Kidney (tissue), 14 donors: Measurements from ENCODE around the gene GALR2. TPM values are rescaled to one million over a fixed set of nuclear protein-coding genes. Genes with fewer than 3 reads are reported as not detected.
A peak's percentile ranks its signal among the peaks of the same experiment; 100 is the strongest.

Experiments
- DNase-seq, 5 donors: peaks; one replicate each; pipeline ENCODE4 v3.0.0-alpha.2; 2013 to 2020
- FAIRE-seq: peaks from 2 replicates; lab custom pipeline; 2012; peaks lifted over from hg19 to GRCh38; lab: Jason Lieb, UNC
- H3K27ac ChIP-seq, 2 donors: one replicate each; pipeline ENCODE4 v1.7.0; 2013; ENCODE audit warnings: low read depth in 2 of 2, low read length in 2 of 2, inconsistent platforms in 1 of 2
- H3K27me3 ChIP-seq: one replicate; pipeline ENCODE4 v1.7.1; 2013; ENCODE audit warnings: low read length, inconsistent platforms; ENCODE audit not compliant: control insufficient read depth, insufficient read depth
- H3K36me3 ChIP-seq, 3 donors: one replicate each; pipeline versions ENCODE4 v1.7.0 to v1.7.1; 2013; ENCODE audit warnings: low read length in 3 of 3, control low read depth in 1 of 3, inconsistent platforms in 1 of 3; ENCODE audit not compliant: insufficient read depth in 3 of 3, control insufficient read depth in 2 of 3
- H3K4me1 ChIP-seq, 3 donors: one replicate each; pipeline versions ENCODE4 v1.7.0 to v1.7.1; 2013; ENCODE audit warnings: low read length in 3 of 3, inconsistent platforms in 1 of 3, low read depth in 1 of 3; ENCODE audit not compliant: control insufficient read depth in 2 of 3, insufficient read depth in 2 of 3
- H3K4me3 ChIP-seq, 3 donors: one replicate each; pipeline versions ENCODE4 v1.7.0 to v1.8.1; 2013; ENCODE audit warnings: low read length in 3 of 3, control low read depth in 1 of 3, inconsistent platforms in 1 of 3
- H3K9ac ChIP-seq, 3 donors: one replicate each; pipeline versions ENCODE4 v1.7.0 to v1.7.1; 2013; ENCODE audit warnings: low read length in 3 of 3, control low read depth in 1 of 3, inconsistent platforms in 1 of 3
- H3K9me3 ChIP-seq, 3 donors: one replicate each; pipeline versions ENCODE4 v1.7.0 to v1.7.1; 2013; ENCODE audit warnings: low read length in 3 of 3, control low read depth in 1 of 3, inconsistent platforms in 1 of 3; ENCODE audit not compliant: control insufficient read depth in 2 of 3, insufficient read depth in 1 of 3
- intact Hi-C: fragments of 100-400 bp; cut with DNase I; formaldehyde crosslinking; loops from one replicate; pipeline ENCODE4 v1.11.1; 2022
- polyA plus RNA-seq: library from polyadenylated mRNA; stranded (reverse); fragments of 350-450 nt; fragmentation: Illumina TruSeq; extraction: RNeasy Lipid Tissue Mini Kit (QIAGEN cat#74804); gene quantifications from one replicate; pipeline ENCODE4 v1.2.3, GENCODE V29; 2014; ENCODE audit warnings: low read depth, low replicate concordance; ENCODE audit not compliant: insufficient read depth
- total RNA-seq: library from RNA; stranded (reverse); fragmentation: NEBNext Ultra II Directional; extraction: Animal tissue kit (Norgen Biotek cat#: 25700); gene quantifications from one replicate; pipeline ENCODE4 v1.2.1, GENCODE V29; 2021
- TF ChIP-seq, protein P1 (sequence below): IDR thresholded peaks from 3 replicates; pipeline ENCODE4 v1.5.1; 2012; ENCODE audit warnings: mild to moderate bottlenecking, moderate library complexity, borderline replicate concordance; ENCODE audit not compliant: insufficient read depth; ENCODE audit errors: extremely low read depth
- donor health status: control.
- donor health status: control.
- donor health status: control.
- donor health status: control.
- donor health status: control.
- donor health status: DM: yes; HTN: yes; CAD: no.
- donor health status: Normal renal cell carcinoma (clear cell type).

GALR2 gene
- total and polyA plus RNA-seq, 2 donors from 2014 or later = not detected

DNA sequence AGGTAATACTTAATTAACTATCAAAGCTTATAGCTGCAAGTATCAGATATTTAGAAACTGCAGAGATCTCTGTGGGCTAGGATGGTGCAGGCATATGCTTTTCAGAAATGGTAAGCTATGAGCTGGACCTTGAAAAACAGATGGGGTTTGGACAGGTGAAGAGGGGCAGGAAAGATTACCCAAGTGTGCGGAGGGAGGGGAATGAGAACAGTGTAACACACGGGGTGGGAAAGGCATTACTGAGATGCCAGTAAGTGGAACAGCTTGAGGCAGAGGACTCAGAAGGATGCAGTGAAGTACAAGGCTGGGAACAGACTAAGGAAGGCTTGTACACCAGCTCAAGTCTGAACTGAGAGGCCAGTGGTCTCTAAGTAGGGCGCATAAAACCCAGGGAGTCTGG lies 25.3 kb upstream of the GALR2 start:
- Histone ChIP-seq H3K9ac (no peak overlapping the region), H3K27ac (no peak overlapping the region), H3K36me3 (peaks cover 13 to 52% (median 38%) of the 10 kb centered on the region in 3 donors), H3K9me3 (no peaks in the 10 kb centered on the region), H3K27me3 (no peaks in the 10 kb centered on the region), H3K4me3 (no peak overlapping the region), H3K4me1 (peaks cover 0 to 4% (median 2%) of the 10 kb centered on the region in 3 donors)
- intact Hi-C loops = no loop called here
- no peak for DNase-seq
- FAIRE-seq = no peak
- TF ChIP-seq, protein P1, sequence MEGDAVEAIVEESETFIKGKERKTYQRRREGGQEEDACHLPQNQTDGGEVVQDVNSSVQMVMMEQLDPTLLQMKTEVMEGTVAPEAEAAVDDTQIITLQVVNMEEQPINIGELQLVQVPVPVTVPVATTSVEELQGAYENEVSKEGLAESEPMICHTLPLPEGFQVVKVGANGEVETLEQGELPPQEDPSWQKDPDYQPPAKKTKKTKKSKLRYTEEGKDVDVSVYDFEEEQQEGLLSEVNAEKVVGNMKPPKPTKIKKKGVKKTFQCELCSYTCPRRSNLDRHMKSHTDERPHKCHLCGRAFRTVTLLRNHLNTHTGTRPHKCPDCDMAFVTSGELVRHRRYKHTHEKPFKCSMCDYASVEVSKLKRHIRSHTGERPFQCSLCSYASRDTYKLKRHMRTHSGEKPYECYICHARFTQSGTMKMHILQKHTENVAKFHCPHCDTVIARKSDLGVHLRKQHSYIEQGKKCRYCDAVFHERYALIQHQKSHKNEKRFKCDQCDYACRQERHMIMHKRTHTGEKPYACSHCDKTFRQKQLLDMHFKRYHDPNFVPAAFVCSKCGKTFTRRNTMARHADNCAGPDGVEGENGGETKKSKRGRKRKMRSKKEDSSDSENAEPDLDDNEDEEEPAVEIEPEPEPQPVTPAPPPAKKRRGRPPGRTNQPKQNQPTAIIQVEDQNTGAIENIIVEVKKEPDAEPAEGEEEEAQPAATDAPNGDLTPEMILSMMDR = no peak

- DNase-seq (peak in 1 of 5 donors; percentile 64), FAIRE-seq (no peak)
- Histone ChIP-seq H3K9me3 (no peaks in the 10 kb centered on the region), H3K36me3 (peaks cover 12 to 45% (median 32%) of the 10 kb centered on the region in 3 donors), H3K27ac (no peak overlapping the region), H3K4me1 (peaks cover 0 to 4% (median 2%) of the 10 kb centered on the region in 3 donors), H3K4me3 (no peak overlapping the region), H3K9ac (no peak overlapping the region), H3K27me3 (no peaks in the 10 kb centered on the region)
- TF ChIP-seq, protein P1 = no peak
- intact Hi-C loops = no loop called here
Observed at GRCh38 chr17:76049836-76050537, 24.6 kb upstream of the GALR2 start.

DNA sequence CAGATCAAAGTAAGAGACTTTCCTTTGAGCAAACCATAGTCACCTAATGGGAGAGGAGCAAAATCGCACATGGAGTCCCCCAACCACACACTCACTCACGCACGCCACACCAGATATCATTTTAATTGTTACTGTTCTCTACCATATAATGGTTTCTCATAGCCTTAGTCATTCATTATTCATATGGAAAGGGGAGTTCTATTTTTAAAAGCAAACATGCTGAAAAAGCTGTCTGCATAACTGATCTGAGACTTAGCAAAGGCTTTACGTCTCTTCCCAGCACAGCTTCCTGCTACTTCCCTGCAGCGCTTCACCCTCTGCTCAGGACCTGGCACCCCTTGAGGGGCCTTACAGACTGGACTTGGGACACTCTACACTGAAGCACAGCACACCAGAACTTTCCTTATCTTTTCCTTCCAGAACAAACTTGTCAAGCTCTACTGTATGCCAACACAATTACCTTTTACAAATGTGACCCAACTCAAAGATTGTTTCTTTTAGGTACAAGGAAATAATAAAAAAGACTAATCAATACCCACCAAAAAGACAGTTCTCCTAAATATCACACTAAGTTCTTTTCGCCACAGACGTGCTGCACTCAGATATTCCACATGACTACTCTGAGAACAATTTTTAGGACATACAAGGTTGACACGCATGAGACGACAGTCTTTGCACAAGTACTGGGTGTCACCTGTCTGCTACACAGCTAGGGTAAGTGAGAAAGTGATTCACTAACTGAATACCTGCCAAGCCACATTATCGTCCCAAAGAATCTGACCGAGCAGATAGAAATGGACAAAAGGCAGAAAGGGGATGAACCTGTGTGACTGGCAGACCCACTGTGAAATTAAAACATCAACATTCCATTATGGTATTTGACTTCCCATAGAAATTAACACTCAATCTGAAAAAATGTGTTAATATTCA lies 23.8 kb upstream of the GALR2 start:
- intact Hi-C loops = no loop called here
- Histone ChIP-seq H3K4me3 (no peak overlapping the region), H3K27ac (peak overlapping the region in 1 of 2 donors; percentile 37), H3K9ac (no peak overlapping the region), H3K4me1 (peaks cover 0 to 4% (median 2%) of the 10 kb centered on the region in 3 donors), H3K36me3 (peaks cover 11 to 37% (median 26%) of the 10 kb centered on the region in 3 donors), H3K9me3 (no peaks in the 10 kb centered on the region), H3K27me3 (no peaks in the 10 kb centered on the region)
- DNase-seq (peak in 2 of 5 donors; percentile 20 to 46), FAIRE-seq (no peak)
- TF ChIP-seq, protein P1 = no peak
